HepG2 (cell line): Measurements from ENCODE around the gene TMEM129. TPM values are rescaled to one million over a fixed set of nuclear protein-coding genes. Genes with fewer than 3 reads are reported as not detected.

Experiments
- CCAR2 ChIP-seq: fragments of 200-400 bp; formaldehyde crosslinking; optimal IDR thresholded peaks from 2 replicates; pipeline ENCODE3; 2018; ENCODE audit warnings: low read depth, mild to moderate bottlenecking, low read length, moderate library complexity
- FOXJ3 ChIP-seq: sonication (generic); formaldehyde crosslinking; IDR thresholded peaks from 2 replicates; pipeline ENCODE4 v1.4.0; 2020; ENCODE audit warnings: missing genetic modification reagents, mild to moderate bottlenecking, borderline replicate concordance
- GZF1 ChIP-seq: sonication (generic); formaldehyde crosslinking; IDR thresholded peaks from 2 replicates; pipeline ENCODE4 v1.5.1; 2020; ENCODE audit warnings: mild to moderate bottlenecking, missing genetic modification reagents
- HOXA7 ChIP-seq: sonication (generic); formaldehyde crosslinking; IDR thresholded peaks from 2 replicates; pipeline ENCODE4 v1.8.1; 2022; ENCODE audit warnings: mild to moderate bottlenecking, missing genetic modification reagents, moderate library complexity
- MLLT10 ChIP-seq: sonication (generic); formaldehyde crosslinking; IDR thresholded peaks from 2 replicates; pipeline ENCODE4 v1.4.0; 2020; ENCODE audit warnings: missing genetic modification reagents
- polyA plus RNA-seq, 8 experiments: library from polyadenylated mRNA; depleted of rRNA in 3 of 8; stranded (reverse) in 7 of 8; unstranded in 1 of 8; fragments of >200 nt; fragmentation: Illumina TruSeq in 4 of 8; extraction: Trizol in 4 of 8; gene quantifications; 2 replicates each; pipeline versions ENCODE4 v1.2.1 to v1.2.3, GENCODE V29; 2011 to 2016; ENCODE audit warnings: low read depth in 4 of 8, missing spikeins in 1 of 8, mixed read lengths in 1 of 8; ENCODE audit not compliant: insufficient read depth in 1 of 8
- total RNA-seq, 5 experiments: library from RNA; depleted of rRNA; stranded (reverse); fragments of >200 nt; fragmentation: Illumina TruSeq; extraction: Trizol; gene quantifications; 2 replicates each; pipeline ENCODE4 v1.2.3, GENCODE V29; 2016; ENCODE audit warnings: low read depth in 1 of 5
- TF ChIP-seq, protein P1 (sequence below): sonication (generic); formaldehyde crosslinking; IDR thresholded peaks from 2 replicates; pipeline ENCODE4 v1.5.0; 2020; ENCODE audit warnings: missing genetic modification reagents
- TF ChIP-seq, protein P2 (sequence below): IDR thresholded peaks from 2 replicates; pipeline ENCODE4 v1.6.1; 2012; ENCODE audit warnings: low read length, improper control_type of control experiment
- TF ChIP-seq, protein P3 (sequence below): IDR thresholded peaks from 2 replicates; pipeline ENCODE4 v1.6.1; 2016; ENCODE audit warnings: low read depth, missing genetic modification reagents, missing compliant biosample characterization
- TF ChIP-seq, protein P4 (sequence below): sonication (generic); formaldehyde crosslinking; IDR thresholded peaks from 2 replicates; pipeline ENCODE4 v1.4.0; 2020; ENCODE audit warnings: missing genetic modification reagents, borderline replicate concordance
- TF ChIP-seq, protein P5 (sequence below): sonication (generic); formaldehyde crosslinking; IDR thresholded peaks from 2 replicates; pipeline ENCODE4 v1.4.0; 2020; ENCODE audit warnings: missing genetic modification reagents, borderline replicate concordance

Gene TMEM129
- total and polyA plus RNA-seq, 2 of the 13 experiments (the other 11 are each of a cell fraction or from before 2014, with no cell fraction given) = 19.0 to 25.8 TPM

DNA sequence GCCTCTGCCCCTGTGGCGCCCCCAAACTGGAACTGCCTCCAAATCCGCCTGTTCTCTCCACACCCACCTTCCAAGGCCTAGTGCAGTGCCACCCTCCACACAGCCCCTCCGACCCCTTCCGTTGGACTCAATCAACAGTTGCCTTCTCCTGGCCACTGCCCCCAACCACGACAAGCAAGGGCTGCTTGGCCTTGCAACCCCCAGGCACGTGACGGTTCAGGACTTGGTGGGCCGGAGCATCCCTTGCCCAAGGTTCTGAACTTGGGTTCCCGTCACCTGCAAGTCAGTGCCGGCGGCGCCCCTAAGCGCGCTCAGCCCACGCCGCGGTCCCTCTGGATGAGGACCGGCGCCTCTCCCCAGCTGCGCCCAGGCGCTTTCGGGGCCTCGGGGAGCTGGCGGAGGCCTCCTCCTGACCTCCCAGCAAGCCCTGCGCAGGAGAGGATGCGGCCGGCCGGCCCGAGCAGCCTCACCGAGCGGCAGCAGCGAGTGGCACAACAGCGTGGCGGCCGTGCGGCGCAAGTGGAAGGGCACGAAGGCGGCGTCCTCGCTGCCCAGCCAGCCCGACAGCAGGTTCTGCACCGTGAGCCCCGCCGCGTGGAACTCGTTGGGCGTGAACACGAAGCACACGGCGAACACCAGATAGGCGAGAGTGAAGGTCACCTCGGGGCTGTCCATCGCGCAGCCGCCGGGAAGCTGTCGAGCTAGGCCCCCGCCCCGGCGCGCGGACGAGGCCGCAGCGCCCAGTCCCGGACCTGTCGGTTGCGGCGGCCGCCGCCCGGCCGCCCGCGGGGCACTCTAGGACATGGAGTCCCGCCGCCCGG lies 750 bp downstream of the TMEM129 start (continued):
- TF ChIP-seq, protein P1, sequence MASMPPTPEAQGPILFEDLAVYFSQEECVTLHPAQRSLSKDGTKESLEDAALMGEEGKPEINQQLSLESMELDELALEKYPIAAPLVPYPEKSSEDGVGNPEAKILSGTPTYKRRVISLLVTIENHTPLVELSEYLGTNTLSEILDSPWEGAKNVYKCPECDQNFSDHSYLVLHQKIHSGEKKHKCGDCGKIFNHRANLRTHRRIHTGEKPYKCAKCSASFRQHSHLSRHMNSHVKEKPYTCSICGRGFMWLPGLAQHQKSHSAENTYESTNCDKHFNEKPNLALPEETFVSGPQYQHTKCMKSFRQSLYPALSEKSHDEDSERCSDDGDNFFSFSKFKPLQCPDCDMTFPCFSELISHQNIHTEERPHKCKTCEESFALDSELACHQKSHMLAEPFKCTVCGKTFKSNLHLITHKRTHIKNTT = no peak
- TF ChIP-seq, protein P2, sequence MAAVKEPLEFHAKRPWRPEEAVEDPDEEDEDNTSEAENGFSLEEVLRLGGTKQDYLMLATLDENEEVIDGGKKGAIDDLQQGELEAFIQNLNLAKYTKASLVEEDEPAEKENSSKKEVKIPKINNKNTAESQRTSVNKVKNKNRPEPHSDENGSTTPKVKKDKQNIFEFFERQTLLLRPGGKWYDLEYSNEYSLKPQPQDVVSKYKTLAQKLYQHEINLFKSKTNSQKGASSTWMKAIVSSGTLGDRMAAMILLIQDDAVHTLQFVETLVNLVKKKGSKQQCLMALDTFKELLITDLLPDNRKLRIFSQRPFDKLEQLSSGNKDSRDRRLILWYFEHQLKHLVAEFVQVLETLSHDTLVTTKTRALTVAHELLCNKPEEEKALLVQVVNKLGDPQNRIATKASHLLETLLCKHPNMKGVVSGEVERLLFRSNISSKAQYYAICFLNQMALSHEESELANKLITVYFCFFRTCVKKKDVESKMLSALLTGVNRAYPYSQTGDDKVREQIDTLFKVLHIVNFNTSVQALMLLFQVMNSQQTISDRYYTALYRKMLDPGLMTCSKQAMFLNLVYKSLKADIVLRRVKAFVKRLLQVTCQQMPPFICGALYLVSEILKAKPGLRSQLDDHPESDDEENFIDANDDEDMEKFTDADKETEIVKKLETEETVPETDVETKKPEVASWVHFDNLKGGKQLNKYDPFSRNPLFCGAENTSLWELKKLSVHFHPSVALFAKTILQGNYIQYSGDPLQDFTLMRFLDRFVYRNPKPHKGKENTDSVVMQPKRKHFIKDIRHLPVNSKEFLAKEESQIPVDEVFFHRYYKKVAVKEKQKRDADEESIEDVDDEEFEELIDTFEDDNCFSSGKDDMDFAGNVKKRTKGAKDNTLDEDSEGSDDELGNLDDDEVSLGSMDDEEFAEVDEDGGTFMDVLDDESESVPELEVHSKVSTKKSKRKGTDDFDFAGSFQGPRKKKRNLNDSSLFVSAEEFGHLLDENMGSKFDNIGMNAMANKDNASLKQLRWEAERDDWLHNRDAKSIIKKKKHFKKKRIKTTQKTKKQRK = no peak
- TF ChIP-seq FOXJ3 (CRISPR knock-in tag) (no peak), CCAR2 (no peak), MLLT10 (CRISPR knock-in tag) (no peak), HOXA7 (CRISPR knock-in tag) (0 out of 2 replicates have a peak, but pooled peaks have one; percentile 40), GZF1 (CRISPR knock-in tag) (no peak)
- TF ChIP-seq, protein P3, sequence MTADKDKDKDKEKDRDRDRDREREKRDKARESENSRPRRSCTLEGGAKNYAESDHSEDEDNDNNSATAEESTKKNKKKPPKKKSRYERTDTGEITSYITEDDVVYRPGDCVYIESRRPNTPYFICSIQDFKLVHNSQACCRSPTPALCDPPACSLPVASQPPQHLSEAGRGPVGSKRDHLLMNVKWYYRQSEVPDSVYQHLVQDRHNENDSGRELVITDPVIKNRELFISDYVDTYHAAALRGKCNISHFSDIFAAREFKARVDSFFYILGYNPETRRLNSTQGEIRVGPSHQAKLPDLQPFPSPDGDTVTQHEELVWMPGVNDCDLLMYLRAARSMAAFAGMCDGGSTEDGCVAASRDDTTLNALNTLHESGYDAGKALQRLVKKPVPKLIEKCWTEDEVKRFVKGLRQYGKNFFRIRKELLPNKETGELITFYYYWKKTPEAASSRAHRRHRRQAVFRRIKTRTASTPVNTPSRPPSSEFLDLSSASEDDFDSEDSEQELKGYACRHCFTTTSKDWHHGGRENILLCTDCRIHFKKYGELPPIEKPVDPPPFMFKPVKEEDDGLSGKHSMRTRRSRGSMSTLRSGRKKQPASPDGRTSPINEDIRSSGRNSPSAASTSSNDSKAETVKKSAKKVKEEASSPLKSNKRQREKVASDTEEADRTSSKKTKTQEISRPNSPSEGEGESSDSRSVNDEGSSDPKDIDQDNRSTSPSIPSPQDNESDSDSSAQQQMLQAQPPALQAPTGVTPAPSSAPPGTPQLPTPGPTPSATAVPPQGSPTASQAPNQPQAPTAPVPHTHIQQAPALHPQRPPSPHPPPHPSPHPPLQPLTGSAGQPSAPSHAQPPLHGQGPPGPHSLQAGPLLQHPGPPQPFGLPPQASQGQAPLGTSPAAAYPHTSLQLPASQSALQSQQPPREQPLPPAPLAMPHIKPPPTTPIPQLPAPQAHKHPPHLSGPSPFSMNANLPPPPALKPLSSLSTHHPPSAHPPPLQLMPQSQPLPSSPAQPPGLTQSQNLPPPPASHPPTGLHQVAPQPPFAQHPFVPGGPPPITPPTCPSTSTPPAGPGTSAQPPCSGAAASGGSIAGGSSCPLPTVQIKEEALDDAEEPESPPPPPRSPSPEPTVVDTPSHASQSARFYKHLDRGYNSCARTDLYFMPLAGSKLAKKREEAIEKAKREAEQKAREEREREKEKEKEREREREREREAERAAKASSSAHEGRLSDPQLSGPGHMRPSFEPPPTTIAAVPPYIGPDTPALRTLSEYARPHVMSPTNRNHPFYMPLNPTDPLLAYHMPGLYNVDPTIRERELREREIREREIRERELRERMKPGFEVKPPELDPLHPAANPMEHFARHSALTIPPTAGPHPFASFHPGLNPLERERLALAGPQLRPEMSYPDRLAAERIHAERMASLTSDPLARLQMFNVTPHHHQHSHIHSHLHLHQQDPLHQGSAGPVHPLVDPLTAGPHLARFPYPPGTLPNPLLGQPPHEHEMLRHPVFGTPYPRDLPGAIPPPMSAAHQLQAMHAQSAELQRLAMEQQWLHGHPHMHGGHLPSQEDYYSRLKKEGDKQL = no peak
- TF ChIP-seq, protein P4, sequence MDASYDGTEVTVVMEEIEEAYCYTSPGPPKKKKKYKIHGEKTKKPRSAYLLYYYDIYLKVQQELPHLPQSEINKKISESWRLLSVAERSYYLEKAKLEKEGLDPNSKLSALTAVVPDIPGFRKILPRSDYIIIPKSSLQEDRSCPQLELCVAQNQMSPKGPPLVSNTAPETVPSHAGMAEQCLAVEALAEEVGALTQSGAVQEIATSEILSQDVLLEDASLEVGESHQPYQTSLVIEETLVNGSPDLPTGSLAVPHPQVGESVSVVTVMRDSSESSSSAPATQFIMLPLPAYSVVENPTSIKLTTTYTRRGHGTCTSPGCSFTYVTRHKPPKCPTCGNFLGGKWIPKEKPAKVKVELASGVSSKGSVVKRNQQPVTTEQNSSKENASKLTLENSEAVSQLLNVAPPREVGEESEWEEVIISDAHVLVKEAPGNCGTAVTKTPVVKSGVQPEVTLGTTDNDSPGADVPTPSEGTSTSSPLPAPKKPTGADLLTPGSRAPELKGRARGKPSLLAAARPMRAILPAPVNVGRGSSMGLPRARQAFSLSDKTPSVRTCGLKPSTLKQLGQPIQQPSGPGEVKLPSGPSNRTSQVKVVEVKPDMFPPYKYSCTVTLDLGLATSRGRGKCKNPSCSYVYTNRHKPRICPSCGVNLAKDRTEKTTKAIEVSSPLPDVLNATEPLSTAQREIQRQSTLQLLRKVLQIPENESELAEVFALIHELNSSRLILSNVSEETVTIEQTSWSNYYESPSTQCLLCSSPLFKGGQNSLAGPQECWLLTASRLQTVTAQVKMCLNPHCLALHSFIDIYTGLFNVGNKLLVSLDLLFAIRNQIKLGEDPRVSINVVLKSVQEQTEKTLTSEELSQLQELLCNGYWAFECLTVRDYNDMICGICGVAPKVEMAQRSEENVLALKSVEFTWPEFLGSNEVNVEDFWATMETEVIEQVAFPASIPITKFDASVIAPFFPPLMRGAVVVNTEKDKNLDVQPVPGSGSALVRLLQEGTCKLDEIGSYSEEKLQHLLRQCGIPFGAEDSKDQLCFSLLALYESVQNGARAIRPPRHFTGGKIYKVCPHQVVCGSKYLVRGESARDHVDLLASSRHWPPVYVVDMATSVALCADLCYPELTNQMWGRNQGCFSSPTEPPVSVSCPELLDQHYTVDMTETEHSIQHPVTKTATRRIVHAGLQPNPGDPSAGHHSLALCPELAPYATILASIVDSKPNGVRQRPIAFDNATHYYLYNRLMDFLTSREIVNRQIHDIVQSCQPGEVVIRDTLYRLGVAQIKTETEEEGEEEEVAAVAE (CRISPR knock-in tag) = no peak
- TF ChIP-seq, protein P5, sequence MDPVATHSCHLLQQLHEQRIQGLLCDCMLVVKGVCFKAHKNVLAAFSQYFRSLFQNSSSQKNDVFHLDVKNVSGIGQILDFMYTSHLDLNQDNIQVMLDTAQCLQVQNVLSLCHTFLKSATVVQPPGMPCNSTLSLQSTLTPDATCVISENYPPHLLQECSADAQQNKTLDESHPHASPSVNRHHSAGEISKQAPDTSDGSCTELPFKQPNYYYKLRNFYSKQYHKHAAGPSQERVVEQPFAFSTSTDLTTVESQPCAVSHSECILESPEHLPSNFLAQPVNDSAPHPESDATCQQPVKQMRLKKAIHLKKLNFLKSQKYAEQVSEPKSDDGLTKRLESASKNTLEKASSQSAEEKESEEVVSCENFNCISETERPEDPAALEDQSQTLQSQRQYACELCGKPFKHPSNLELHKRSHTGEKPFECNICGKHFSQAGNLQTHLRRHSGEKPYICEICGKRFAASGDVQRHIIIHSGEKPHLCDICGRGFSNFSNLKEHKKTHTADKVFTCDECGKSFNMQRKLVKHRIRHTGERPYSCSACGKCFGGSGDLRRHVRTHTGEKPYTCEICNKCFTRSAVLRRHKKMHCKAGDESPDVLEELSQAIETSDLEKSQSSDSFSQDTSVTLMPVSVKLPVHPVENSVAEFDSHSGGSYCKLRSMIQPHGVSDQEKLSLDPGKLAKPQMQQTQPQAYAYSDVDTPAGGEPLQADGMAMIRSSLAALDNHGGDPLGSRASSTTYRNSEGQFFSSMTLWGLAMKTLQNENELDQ (CRISPR knock-in tag) = no peak
